GM12874 (cell line): ENCODE measurements around the gene PEF1.

Source experiments
- CTCF ChIP-seq: IDR thresholded peaks from 2 replicates; pipeline ENCODE4 v1.5.1; 2011; ENCODE audit warnings: low read depth, mild to moderate bottlenecking, control low read depth, low read length, moderate library complexity; ENCODE audit not compliant: insufficient read depth

Gene PEF1

GRCh38 chr1:31653717-31654473, 9.2 kb upstream of the PEF1 start:
- no peak for TF ChIP-seq CTCF

- no peak for TF ChIP-seq CTCF
These were observed 8.3 kb upstream of the PEF1 start for GRCh38 chr1:31652891-31653499.

GRCh38 chr1:31651766-31652165, 7.1 kb upstream of the PEF1 start:
- TF ChIP-seq CTCF, result no peak

GRCh38 chr1:31651089-31651420, 6.4 kb upstream of the PEF1 start:
- no peak for TF ChIP-seq CTCF

GRCh38 chr1:31650161-31651088, 5.7 kb upstream of the PEF1 start:
- no peak for TF ChIP-seq CTCF

GRCh38 chr1:31648641-31649357, 4.1 kb upstream of the PEF1 start:
- no peak for TF ChIP-seq CTCF

- TF ChIP-seq CTCF, result no peak
These were observed 3.5 kb upstream of the PEF1 start for GRCh38 chr1:31648190-31648589.
